A673 (cell line): Measurements from ENCODE around the gene PPP4C.

Experiments used
- EZH2 ChIP-seq: fragments of 200-600 bp; sonication (generic); IDR thresholded peaks from 2 replicates; pipeline ENCODE4 v1.6.1; 2017; ENCODE audit warnings: borderline replicate concordance, low read depth, mild to moderate bottlenecking, mixed read lengths, antibody characterized with exemption, low read length; ENCODE audit not compliant: poor library complexity, severe bottlenecking
- TF ChIP-seq, protein P1 (sequence below): fragments of 300-800, 200-600 bp; sonication (generic); conservative IDR thresholded peaks from 2 replicates; pipeline ENCODE4 v1.5.1; 2017; ENCODE audit warnings: low read depth, mild to moderate bottlenecking, antibody characterized with exemption, low read length, moderate library complexity, mixed read lengths

DNA sequence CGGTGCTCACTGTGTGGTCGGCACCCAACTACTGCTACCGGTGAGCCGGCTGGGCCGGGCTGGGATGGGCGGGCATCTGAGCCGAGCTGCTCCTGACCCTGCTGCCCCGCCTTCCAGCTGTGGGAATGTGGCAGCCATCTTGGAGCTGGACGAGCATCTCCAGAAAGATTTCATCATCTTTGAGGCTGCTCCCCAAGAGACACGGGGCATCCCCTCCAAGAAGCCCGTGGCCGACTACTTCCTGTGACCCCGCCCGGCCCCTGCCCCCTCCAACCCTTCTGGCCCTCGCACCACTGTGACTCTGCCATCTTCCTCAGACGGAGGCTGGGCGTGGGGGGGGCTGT lies 9.0 kb downstream of the PPP4C start:
- TF ChIP-seq, protein P1, sequence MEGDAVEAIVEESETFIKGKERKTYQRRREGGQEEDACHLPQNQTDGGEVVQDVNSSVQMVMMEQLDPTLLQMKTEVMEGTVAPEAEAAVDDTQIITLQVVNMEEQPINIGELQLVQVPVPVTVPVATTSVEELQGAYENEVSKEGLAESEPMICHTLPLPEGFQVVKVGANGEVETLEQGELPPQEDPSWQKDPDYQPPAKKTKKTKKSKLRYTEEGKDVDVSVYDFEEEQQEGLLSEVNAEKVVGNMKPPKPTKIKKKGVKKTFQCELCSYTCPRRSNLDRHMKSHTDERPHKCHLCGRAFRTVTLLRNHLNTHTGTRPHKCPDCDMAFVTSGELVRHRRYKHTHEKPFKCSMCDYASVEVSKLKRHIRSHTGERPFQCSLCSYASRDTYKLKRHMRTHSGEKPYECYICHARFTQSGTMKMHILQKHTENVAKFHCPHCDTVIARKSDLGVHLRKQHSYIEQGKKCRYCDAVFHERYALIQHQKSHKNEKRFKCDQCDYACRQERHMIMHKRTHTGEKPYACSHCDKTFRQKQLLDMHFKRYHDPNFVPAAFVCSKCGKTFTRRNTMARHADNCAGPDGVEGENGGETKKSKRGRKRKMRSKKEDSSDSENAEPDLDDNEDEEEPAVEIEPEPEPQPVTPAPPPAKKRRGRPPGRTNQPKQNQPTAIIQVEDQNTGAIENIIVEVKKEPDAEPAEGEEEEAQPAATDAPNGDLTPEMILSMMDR = no peak
- TF ChIP-seq EZH2 = no peak
